ENCODE measurements around the gene TMEM125.

The TMEM125 gene

GRCh38 chr1:43288058-43288784 is 18.4 kb downstream of the TMEM125 start:
- no peak for TF ChIP-seq POLR2A (IDR thresholded peaks at IDR 0.05; ENCODE audit: low read depth, low read length)
- FAIRE-seq (no peak), DNase-seq (ENCODE audit: insufficient read length, low spot score) (no peak)

GRCh38 chr1:43288785-43289706 is 19.3 kb downstream of the TMEM125 start:
- no peak for DNase-seq (ENCODE audit: insufficient read length, low spot score)
- no peak for FAIRE-seq
- TF ChIP-seq POLR2A (IDR thresholded peaks at IDR 0.05; ENCODE audit: low read depth, low read length), result no peak

- FAIRE-seq (no peak), DNase-seq (ENCODE audit: insufficient read length, low spot score) (no peak)
- TF ChIP-seq POLR2A (IDR thresholded peaks at IDR 0.05; ENCODE audit: low read depth, low read length), result no peak
These were observed 22.4 kb downstream of the TMEM125 start for GRCh38 chr1:43292216-43292615.

GRCh38 chr1:43292679-43293078 is 22.9 kb downstream of the TMEM125 start:
- TF ChIP-seq POLR2A (IDR thresholded peaks at IDR 0.05; ENCODE audit: low read depth, low read length), result no peak
- DNase-seq (ENCODE audit: insufficient read length, low spot score) (no peak), FAIRE-seq (no peak)

- FAIRE-seq (no peak), DNase-seq (ENCODE audit: insufficient read length, low spot score) (no peak)
- no peak for TF ChIP-seq POLR2A (IDR thresholded peaks at IDR 0.05; ENCODE audit: low read depth, low read length)
These were observed 23.4 kb downstream of the TMEM125 start for GRCh38 chr1:43293176-43293575.

GRCh38 chr1:43293896-43294760 is 24.3 kb downstream of the TMEM125 start:
- no peak for TF ChIP-seq POLR2A (IDR thresholded peaks at IDR 0.05; ENCODE audit: low read depth, low read length)
- FAIRE-seq (peak; percentile 55), DNase-seq (ENCODE audit: insufficient read length, low spot score) (peak; percentile 52)

GRCh38 chr1:43294761-43295160 is 25.0 kb downstream of the TMEM125 start:
- no peak for TF ChIP-seq POLR2A (IDR thresholded peaks at IDR 0.05; ENCODE audit: low read depth, low read length)
- FAIRE-seq, result no peak
- DNase-seq (ENCODE audit: insufficient read length, low spot score), result no peak

- DNase-seq (ENCODE audit: insufficient read length, low spot score), result no peak
- FAIRE-seq, result no peak
- TF ChIP-seq POLR2A (IDR thresholded peaks at IDR 0.05; ENCODE audit: low read depth, low read length), result no peak
These were observed 26.4 kb downstream of the TMEM125 start for GRCh38 chr1:43296207-43296606.

- FAIRE-seq (no peak), DNase-seq (ENCODE audit: insufficient read length, low spot score) (no peak)
- TF ChIP-seq POLR2A (IDR thresholded peaks at IDR 0.05; ENCODE audit: low read depth, low read length), result no peak
These were observed 28.3 kb downstream of the TMEM125 start for GRCh38 chr1:43298055-43298454.

- no peak for FAIRE-seq
- DNase-seq (ENCODE audit: insufficient read length, low spot score), result no peak
- TF ChIP-seq POLR2A (IDR thresholded peaks at IDR 0.05; ENCODE audit: low read depth, low read length), result no peak
These were observed 29.3 kb downstream of the TMEM125 start for GRCh38 chr1:43299101-43299500.

- DNase-seq (ENCODE audit: insufficient read length, low spot score), result no peak
- FAIRE-seq, result no peak
- no peak for TF ChIP-seq POLR2A (IDR thresholded peaks at IDR 0.05; ENCODE audit: low read depth, low read length)
These were observed 30.8 kb downstream of the TMEM125 start, which contains the start of gene TIE1 for GRCh38 chr1:43300378-43301094. Gene TIE1 (plus strand): TSS chr1:43300982. CDS start chr1:43301072, 90 bp downstream.

GRCh38 chr1:43302201-43302600 is 32.4 kb downstream of the TMEM125 start:
- no peak for TF ChIP-seq POLR2A (IDR thresholded peaks at IDR 0.05; ENCODE audit: low read depth, low read length)
- DNase-seq (ENCODE audit: insufficient read length, low spot score), result no peak
- FAIRE-seq, result no peak

Measured in H54 (cell line).